ENCODE results near the gene UTP4. TPM values are rescaled to one million over a fixed set of nuclear protein-coding genes. Genes with fewer than 3 reads are reported as not detected.

UTP4 gene
- total and polyA plus RNA-seq, 2 of the 8 experiments (the other 6 are each of a cell fraction or from before 2014, with no cell fraction given), result 101 to 118 TPM

DNA sequence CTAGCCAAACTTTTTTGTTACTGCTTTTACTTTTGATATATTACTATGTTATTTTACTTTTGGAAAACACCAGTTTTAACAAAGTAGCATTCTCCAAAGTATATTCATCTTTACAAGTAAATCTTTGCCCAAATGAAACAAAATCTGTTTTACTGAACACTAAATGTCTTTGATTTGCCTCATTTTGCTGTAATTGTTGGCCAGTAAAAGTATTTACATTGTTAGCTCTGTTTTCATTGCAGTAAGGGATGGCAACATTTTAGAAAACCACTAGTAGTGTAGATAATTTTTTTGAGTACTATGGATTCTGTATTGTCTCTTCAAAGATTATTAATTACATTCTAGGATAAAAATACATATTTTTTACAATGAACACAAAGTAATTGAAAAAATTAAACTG lies 65.1 kb downstream of the UTP4 start:
- CTCF ChIA-PET (ENCODE audit: partially characterized antibody), result interaction anchor here (1.1 kb wide), 1 partner anchor 12 kb away, joined by 4 read pairs; no protein-coding TSS in a partner anchor
- H4K91ac ChIP-seq (replicated peaks; ENCODE audit: insufficient read length, low read length), result no peak overlapping the region
- H2BK120ac ChIP-seq (replicated peaks; ENCODE audit: low read depth, low read length), result no peak overlapping the region
- H2BK12ac ChIP-seq (ENCODE audit: low read depth, low read length), result no peak overlapping the region
- H3K4me2 ChIP-seq (ENCODE audit: insufficient read depth in 1 of 2, low read depth in 2 of 2, low read length in 2 of 2), result no peak overlapping the region
- DNase-seq (ENCODE audit: low read depth in 1 of 2, low spot score in 2 of 2) (no peak), FAIRE-seq (no peak)
- H4K8ac ChIP-seq (ENCODE audit: extremely low read depth, insufficient read depth, low read length), result no peak overlapping the region
- H3K79me2 ChIP-seq (ENCODE audit: control insufficient read depth in 1 of 2, insufficient read depth in 2 of 2, low read length in 2 of 2), result peaks cover 0 to 33% of the 10 kb centered on the region in 2 experiments; a peak in 2 of 4 replicates
- no peaks in the 10 kb centered on the region for H3K36me3 ChIP-seq (ENCODE audit: control insufficient read depth in 2 of 4, insufficient read depth in 4 of 4, low read length in 3 of 4)
- no peak overlapping the region for H2BK20ac ChIP-seq (ENCODE audit: low read length)
- no peak overlapping the region for H3K4me3 ChIP-seq (ENCODE audit: extremely low read depth in 1 of 4, insufficient read depth in 2 of 4, low read depth in 3 of 4, low read length in 4 of 4)
- peaks cover 4% of the 10 kb centered on the region; the same call in 1 of the 2 replicates for H3K79me1 ChIP-seq (ENCODE audit: low read depth, low read length)
- no peak overlapping the region for H3K9ac ChIP-seq (replicated peaks in 1 of 4; ENCODE audit: extremely low read depth in 1 of 4, low read depth in 3 of 4, low read length in 3 of 4)
- H3K27me3 ChIP-seq (replicated peaks in 1 of 4; ENCODE audit: control insufficient read depth in 3 of 4, extremely low read depth in 1 of 4, insufficient read depth in 3 of 4, low read length in 3 of 4), result no peaks in the 10 kb centered on the region
- no peaks in the 10 kb centered on the region for H3K4me1 ChIP-seq (replicated peaks in 1 of 4; ENCODE audit: control insufficient read depth in 3 of 4, insufficient read depth in 4 of 4, low read length in 3 of 4)
- no peak overlapping the region for H3K18ac ChIP-seq (ENCODE audit: extremely low read depth, low read length)
- H2AK5ac ChIP-seq (ENCODE audit: low read depth, low read length), result no peak overlapping the region
- no peak overlapping the region for H2AFZ ChIP-seq (ENCODE audit: low read length)
- no peak overlapping the region for H3K14ac ChIP-seq (ENCODE audit: insufficient read length)
- no peaks in the 10 kb centered on the region for H3K9me3 ChIP-seq (ENCODE audit: insufficient read depth in 2 of 2, low read depth in 1 of 2, low read length in 1 of 2)
- no peak overlapping the region for H3K27ac ChIP-seq (ENCODE audit: low read depth, low read length)
- H2BK15ac ChIP-seq (ENCODE audit: low read length), result no peak overlapping the region
- H3K23ac ChIP-seq (ENCODE audit: insufficient read length), result no peak overlapping the region
- POLR2A ChIA-PET (ENCODE audit: partially characterized antibody), result interaction anchor here (1.5 kb wide), 1 partner anchor 10 kb away, joined by 3 read pairs; the partner anchor contains the start of gene SNTB2
- no peaks in the 10 kb centered on the region for H3K23me2 ChIP-seq (ENCODE audit: low read depth, low read length)
- H3K56ac ChIP-seq (replicated peaks; ENCODE audit: insufficient read length, low read depth, low read length), result no peak overlapping the region
- H3K4ac ChIP-seq (replicated peaks; ENCODE audit: insufficient read length, low read depth, low read length), result no peak overlapping the region
- no peak overlapping the region for H4K5ac ChIP-seq (ENCODE audit: insufficient read length, low read depth, low read length)
- H2BK5ac ChIP-seq (ENCODE audit: low read depth, low read length), result no peak overlapping the region
- no peaks in the 10 kb centered on the region for H4K20me1 ChIP-seq (replicated peaks in 1 of 2; ENCODE audit: control insufficient read depth in 1 of 2, insufficient read depth in 2 of 2, low read length in 2 of 2)
- no peak for TF ChIP-seq RNF2 (IDR thresholded peaks at IDR 0.05; ENCODE audit: borderline replicate concordance, low read depth, low read length, missing control alignments, poor library complexity, severe bottlenecking)
- no peak for TF ChIP-seq HDAC2 (IDR thresholded peaks at IDR 0.05; ENCODE audit: borderline replicate concordance in 1 of 2, low read depth in 2 of 2, low read length in 2 of 2)
- TF ChIP-seq SUZ12 (IDR thresholded peaks at IDR 0.05; ENCODE audit: low read length), result no peak
- TF ChIP-seq CEBPB (IDR thresholded peaks at IDR 0.05; ENCODE audit: low read depth, low read length), result no peak
- TF ChIP-seq KDM4A (IDR thresholded peaks at IDR 0.05; ENCODE audit: low read depth, low read length, severe bottlenecking), result no peak
- TF ChIP-seq EP300 (IDR thresholded peaks at IDR 0.05; ENCODE audit: borderline replicate concordance in 1 of 2, low read depth in 2 of 2, low read length in 2 of 2), result no peak
- TF ChIP-seq CBX8 (IDR thresholded peaks at IDR 0.05; ENCODE audit: borderline replicate concordance, low read depth, low read length), result no peak
- TF ChIP-seq SP2 (IDR thresholded peaks at IDR 0.05; ENCODE audit: low read length), result no peak
- no peak for TF ChIP-seq SP4 (IDR thresholded peaks at IDR 0.05; ENCODE audit: low read length)
- TF ChIP-seq BCL11A (IDR thresholded peaks at IDR 0.05; ENCODE audit: low read depth in 2 of 2, low read length in 2 of 2), result no peak
- TF ChIP-seq CREB1 (IDR thresholded peaks at IDR 0.05), result no peak
- TF ChIP-seq, protein P1, sequence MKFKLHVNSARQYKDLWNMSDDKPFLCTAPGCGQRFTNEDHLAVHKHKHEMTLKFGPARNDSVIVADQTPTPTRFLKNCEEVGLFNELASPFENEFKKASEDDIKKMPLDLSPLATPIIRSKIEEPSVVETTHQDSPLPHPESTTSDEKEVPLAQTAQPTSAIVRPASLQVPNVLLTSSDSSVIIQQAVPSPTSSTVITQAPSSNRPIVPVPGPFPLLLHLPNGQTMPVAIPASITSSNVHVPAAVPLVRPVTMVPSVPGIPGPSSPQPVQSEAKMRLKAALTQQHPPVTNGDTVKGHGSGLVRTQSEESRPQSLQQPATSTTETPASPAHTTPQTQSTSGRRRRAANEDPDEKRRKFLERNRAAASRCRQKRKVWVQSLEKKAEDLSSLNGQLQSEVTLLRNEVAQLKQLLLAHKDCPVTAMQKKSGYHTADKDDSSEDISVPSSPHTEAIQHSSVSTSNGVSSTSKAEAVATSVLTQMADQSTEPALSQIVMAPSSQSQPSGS (IDR thresholded peaks at IDR 0.05; ENCODE audit: low read length), result no peak
- TF ChIP-seq POLR2AphosphoS5 (IDR thresholded peaks at IDR 0.05; ENCODE audit: low read depth, low read length), result no peak

Data from H1 (cell line).